Calu3 (cell line): ENCODE measurements around the gene DUSP14. TPM values are rescaled to one million over a fixed set of nuclear protein-coding genes. Genes with fewer than 3 reads are reported as not detected.

Experiments
- BruUV-seq: library from RNA; stranded (reverse); fragments of 400-500 nt; replicated peaks from 2 replicates; lab custom pipeline; 2021; lab: Mats Ljungman, UMichigan
- CTCF ChIA-PET: fragments of 300-600 bp; sonication (Branson Sonifier 250); formaldehyde crosslinking; loops from one replicate; lab custom pipeline; 2022; ENCODE audit warnings: antibody characterized with exemption; lab: Charles Lee
- DNase-seq: peaks from one replicate; pipeline ENCODE4 v3.0.0; 2022
- H3K27ac Mint-ChIP-seq: one replicate; pipeline ENCODE4 v1.8.0; 2022; ENCODE audit warnings: mixed read lengths; ENCODE audit not compliant: unreplicated experiment
- H3K27me3 Mint-ChIP-seq: one replicate; pipeline ENCODE4 v1.8.0; 2022; ENCODE audit warnings: mixed read lengths; ENCODE audit not compliant: unreplicated experiment
- H3K36me3 Mint-ChIP-seq: one replicate; pipeline ENCODE4 v1.8.0; 2022; ENCODE audit warnings: mild to moderate bottlenecking, moderate library complexity, mixed read lengths; ENCODE audit not compliant: insufficient read depth, unreplicated experiment
- H3K4me1 Mint-ChIP-seq: one replicate; pipeline ENCODE4 v1.8.0; 2022; ENCODE audit warnings: mild to moderate bottlenecking, low read depth, mixed read lengths; ENCODE audit not compliant: unreplicated experiment
- H3K4me3 Mint-ChIP-seq: one replicate; pipeline ENCODE4 v1.8.0; 2022; ENCODE audit warnings: mild to moderate bottlenecking, low read depth, moderate library complexity, mixed read lengths; ENCODE audit not compliant: unreplicated experiment
- H3K9me3 Mint-ChIP-seq: one replicate; pipeline ENCODE4 v1.8.0; 2022; ENCODE audit warnings: low read depth, mixed read lengths; ENCODE audit not compliant: unreplicated experiment
- CTCF ChIP-seq: fragments of 200-600 bp; IDR thresholded peaks from one replicate; pipeline ENCODE4 v1.8.0; 2022; ENCODE audit warnings: antibody characterized with exemption; ENCODE audit not compliant: unreplicated experiment
- intact Hi-C: fragments of 100-400 bp; cut with micrococcal nuclease; formaldehyde crosslinking; loops from one replicate; pipeline ENCODE4 v1.10.0; 2022; ENCODE audit not compliant: unreplicated experiment
- total RNA-seq: library from RNA; stranded (reverse); gene quantifications from 2 replicates; pipeline ENCODE4 v1.2.3, GENCODE V29; 2022

Gene DUSP14
- total RNA-seq, 1 experiment from 2014 or later = 75.2 TPM

- H3K27me3 Mint-ChIP-seq = no peaks in the 10 kb centered on the region
- BruUV-seq = no TSS peak
- TF ChIP-seq CTCF = no peak
- peaks cover 10% of the 10 kb centered on the region for H3K4me1 Mint-ChIP-seq
- no peak overlapping the region for H3K27ac Mint-ChIP-seq
- H3K9me3 Mint-ChIP-seq = no peaks in the 10 kb centered on the region
- no peak overlapping the region for H3K4me3 Mint-ChIP-seq
- DNase-seq = no peak
- CTCF ChIA-PET = interaction anchor here (0.5 kb wide), 1 partner anchor 974 kb away, joined by 3 read pairs; no protein-coding TSS in a partner anchor
- peaks cover 74% of the 10 kb centered on the region for H3K36me3 Mint-ChIP-seq
- intact Hi-C loops = no loop called here
These were observed 27.2 kb upstream of the DUSP14 start for GRCh38 chr17:37462492-37462891.

GRCh38 chr17:37463039-37463438, 26.7 kb upstream of the DUSP14 start:
- DNase-seq = no peak
- H3K27ac Mint-ChIP-seq = no peak overlapping the region
- no peaks in the 10 kb centered on the region for H3K27me3 Mint-ChIP-seq
- TF ChIP-seq CTCF = no peak
- no peaks in the 10 kb centered on the region for H3K9me3 Mint-ChIP-seq
- no peak overlapping the region for H3K4me3 Mint-ChIP-seq
- intact Hi-C loops = no loop called here
- peaks cover 69% of the 10 kb centered on the region for H3K36me3 Mint-ChIP-seq
- CTCF ChIA-PET = interaction anchor here (0.6 to 1.4 kb wide), 2 partner anchors 14 to 878 kb away, joined by 3 to 4 read pairs; no protein-coding TSS in a partner anchor
- no TSS peak for BruUV-seq
- H3K4me1 Mint-ChIP-seq = peaks cover 10% of the 10 kb centered on the region

GRCh38 chr17:37465069-37465616, 24.5 kb upstream of the DUSP14 start:
- Mint-ChIP-seq H3K9me3 (no peaks in the 10 kb centered on the region), H3K4me1 (peaks cover 10% of the 10 kb centered on the region), H3K27me3 (no peaks in the 10 kb centered on the region), H3K36me3 (peaks cover 62% of the 10 kb centered on the region), H3K27ac (no peak overlapping the region), H3K4me3 (no peak overlapping the region)
- DNase-seq = no peak
- no peak for TF ChIP-seq CTCF
- no TSS peak for BruUV-seq
- intact Hi-C loops = no loop called here
- CTCF ChIA-PET = interaction anchor here (0.7 to 1.8 kb wide), 3 partner anchors 9 to 51 kb away, joined by 3 to 4 read pairs (median 4); no protein-coding TSS in a partner anchor

GRCh38 chr17:37466471-37466870, 23.2 kb upstream of the DUSP14 start:
- intact Hi-C loops = no loop called here
- CTCF ChIA-PET = interaction anchor here (1.0 to 1.8 kb wide), 2 partner anchors 15 to 22 kb away, joined by 3 to 4 read pairs; no protein-coding TSS in a partner anchor
- Mint-ChIP-seq H3K27me3 (no peaks in the 10 kb centered on the region), H3K9me3 (no peaks in the 10 kb centered on the region), H3K36me3 (peaks cover 65% of the 10 kb centered on the region), H3K4me1 (peaks cover 10% of the 10 kb centered on the region), H3K4me3 (no peak overlapping the region), H3K27ac (no peak overlapping the region)
- BruUV-seq = no TSS peak
- DNase-seq = peak; percentile 34
- TF ChIP-seq CTCF = no peak
